Endothelial cell of umbilical vein (primary cell): ENCODE results near the gene CKLF. TPM values are rescaled to one million over a fixed set of nuclear protein-coding genes. Genes with fewer than 3 reads are reported as not detected.
"Not testable (repeated sequence)": the region's sequence is repeated elsewhere in the genome, so short reads cannot be mapped to it uniquely, and the experiment has no call there.

Experiments used
- BruUV-seq: library from RNA; stranded (reverse); fragments of 400-500 nt; replicated peaks from 2 replicates; lab custom pipeline; 2021; lab: Mats Ljungman, UMichigan
- CTCF ChIA-PET: fragments of 300-600, 350-600 bp; sonication (Branson Sonifier 250); formaldehyde crosslinking; loops from one replicate; lab custom pipeline; 2021; ENCODE audit warnings: antibody characterized with exemption, inconsistent platforms; lab: Charles Lee
- POLR2A ChIA-PET: fragments of 300-600, 350-600 bp; sonication (Branson Sonifier 250); formaldehyde crosslinking; loops from one replicate; lab custom pipeline; 2021; ENCODE audit warnings: antibody characterized with exemption, inconsistent platforms; lab: Charles Lee
- DNase-seq: peaks from one replicate; pipeline ENCODE4 v3.0.0-alpha.2; 2011; ENCODE audit warnings: low read depth, low spot score
- FAIRE-seq: peaks from 2 replicates; lab custom pipeline; 2011; peaks lifted over from hg19 to GRCh38; lab: Jason Lieb, UNC
- H2AFZ ChIP-seq: 2 replicates; pipeline ENCODE4 v1.6.0; 2012; ENCODE audit warnings: low read depth, low read length, control low read depth, inconsistent platforms
- H3K27ac ChIP-seq: 2 replicates; pipeline ENCODE4 v1.5.1; 2011; ENCODE audit warnings: low read depth, mild to moderate bottlenecking, control low read depth, low read length, moderate library complexity; ENCODE audit not compliant: insufficient read depth
- H3K27me3 ChIP-seq, 2 experiments: 2 replicates each; pipeline versions ENCODE4 v1.6.0 to v1.6.1; 2011; ENCODE audit warnings: low read length in 2 of 2, mixed read lengths in 1 of 2; ENCODE audit not compliant: control insufficient read depth in 2 of 2, insufficient read depth in 2 of 2
- H3K36me3 ChIP-seq, 2 experiments: 2 replicates in 1 of 2; 3 replicates in 1 of 2; pipeline ENCODE4 v1.5.1; 2011; ENCODE audit warnings: low read length in 2 of 2, mild to moderate bottlenecking in 1 of 2, moderate library complexity in 1 of 2; ENCODE audit not compliant: control insufficient read depth in 2 of 2, insufficient read depth in 2 of 2; ENCODE audit errors: extremely low read depth in 1 of 2
- H3K4me1 ChIP-seq: 3 replicates; pipeline ENCODE4 v1.5.1; 2011; ENCODE audit warnings: mild to moderate bottlenecking, low read length; ENCODE audit not compliant: control insufficient read depth, insufficient read depth; ENCODE audit errors: extremely low read depth
- H3K4me2 ChIP-seq: 2 replicates; pipeline ENCODE4 v1.6.1; 2011; ENCODE audit warnings: low read length, control low read depth, mixed read lengths; ENCODE audit not compliant: insufficient read depth
- H3K4me3 ChIP-seq, 3 experiments: fragments of 200-600 bp in 1 of 3; sonication (generic), shearing (Covaris generic) in 1 of 3; replicated peaks in 1 of 3; 2 replicates each; pipeline ENCODE4 v1.5.1; 2011 to 2016; ENCODE audit warnings: control low read depth in 3 of 3, low read length in 3 of 3, mild to moderate bottlenecking in 2 of 3, inconsistent platforms in 1 of 3, low read depth in 1 of 3, moderate library complexity in 1 of 3; ENCODE audit not compliant: insufficient read depth in 1 of 3
- H3K79me2 ChIP-seq: 2 replicates; pipeline ENCODE4 v1.6.0; 2012; ENCODE audit warnings: low read length, inconsistent platforms; ENCODE audit not compliant: control insufficient read depth, insufficient read depth
- H3K9ac ChIP-seq: replicated peaks from 2 replicates; pipeline ENCODE3; 2011; ENCODE audit warnings: low read length, control low read depth; ENCODE audit not compliant: insufficient read depth; ENCODE audit errors: extremely low read depth
- H3K9me1 ChIP-seq: replicated peaks from 3 replicates; pipeline ENCODE4 v1.6.0; 2011; ENCODE audit warnings: mild to moderate bottlenecking, low read length; ENCODE audit not compliant: control insufficient read depth, insufficient read depth; ENCODE audit errors: extremely low read depth
- H3K9me3 ChIP-seq: replicated peaks from 2 replicates; pipeline ENCODE4 v1.5.1; 2012; ENCODE audit warnings: low read length, inconsistent platforms; ENCODE audit not compliant: control insufficient read depth, insufficient read depth
- H4K20me1 ChIP-seq: replicated peaks from 2 replicates; pipeline ENCODE3; 2011; ENCODE audit warnings: mild to moderate bottlenecking, low read length; ENCODE audit not compliant: control insufficient read depth, insufficient read depth; ENCODE audit errors: extremely low read depth
- CTCF ChIP-seq, 2 donors: IDR thresholded peaks; 1 replicate in 1 of 2; 2 replicates in 1 of 2; pipeline ENCODE4 v1.5.1; 2011; ENCODE audit warnings: low read length in 2 of 2, mild to moderate bottlenecking in 2 of 2, moderate library complexity in 2 of 2, control low read depth in 1 of 2, inconsistent platforms in 1 of 2, low read depth in 1 of 2; ENCODE audit not compliant: insufficient read depth in 1 of 2; ENCODE audit errors: extremely low read depth in 1 of 2
- EZH2 ChIP-seq: IDR thresholded peaks from 2 replicates; pipeline ENCODE4 v1.6.1; 2012; ENCODE audit warnings: borderline replicate concordance, low read depth, mild to moderate bottlenecking, moderate library complexity, low read length, inconsistent platforms; ENCODE audit not compliant: severe bottlenecking
- FOS ChIP-seq: IDR thresholded peaks from 2 replicates; pipeline ENCODE4 v1.6.1; 2011; ENCODE audit warnings: mild to moderate bottlenecking, low read length, moderate library complexity, borderline replicate concordance; ENCODE audit not compliant: insufficient read depth
- GATA2 ChIP-seq: IDR thresholded peaks from 2 replicates; pipeline ENCODE4 v1.7.0; 2011; ENCODE audit warnings: low read depth, mild to moderate bottlenecking, moderate library complexity, mixed read lengths, low read length; ENCODE audit not compliant: insufficient read length, insufficient read depth
- MAX ChIP-seq: IDR thresholded peaks from 2 replicates; pipeline ENCODE4 v1.6.1; 2011; ENCODE audit not compliant: insufficient read depth, insufficient read length
- MYC ChIP-seq: IDR thresholded peaks from one replicate; pipeline ENCODE4 v1.6.1; 2011; ENCODE audit warnings: mild to moderate bottlenecking, low read depth, low read length
- POLR2A ChIP-seq: IDR thresholded peaks from 2 replicates; pipeline ENCODE4 v1.6.1; 2012; ENCODE audit warnings: low read depth, mild to moderate bottlenecking, control low read depth, low read length
- dilution Hi-C: fragments of 300-500 bp; cut with MboI; formaldehyde crosslinking; loops from one replicate; pipeline ENCODE4 v1.15.0; 2019; ENCODE audit warnings: low sequenced_read_pairs; ENCODE audit not compliant: extremely low pct_ligation_motif_present
- intact Hi-C: fragments of 100-400 bp; cut with micrococcal nuclease; formaldehyde crosslinking; loops from one replicate; pipeline ENCODE4 v1.10.0; 2022
- polyA plus RNA-seq, 4 experiments: library from polyadenylated mRNA; depleted of rRNA in 3 of 4; stranded (reverse) in 3 of 4; unstranded in 1 of 4; fragments of >200 nt; gene quantifications; 2 replicates each; pipeline versions ENCODE4 v1.2.1 to v1.2.3, GENCODE V29; 2011 to 2012; ENCODE audit warnings: missing spikeins in 1 of 4
- total RNA-seq: library from RNA; stranded (reverse); gene quantifications from 2 replicates; pipeline ENCODE4 v1.2.3, GENCODE V29; 2021

Gene CKLF
- total and polyA plus RNA-seq, 2 donors (not counting 3 experiments of a cell fraction or from before 2014, with no cell fraction given) = 80.0 to 209 TPM

GRCh38 chr16:66611911-66612310, 59.5 kb downstream of the CKLF start:
- H3K79me2 ChIP-seq = peaks cover 15% of the 10 kb centered on the region
- H2AFZ ChIP-seq, BruUV-seq, H3K27me3 ChIP-seq, H3K4me2 ChIP-seq, H3K9me1 ChIP-seq, dilution Hi-C loops, FAIRE-seq, H3K4me3 ChIP-seq, H3K27ac ChIP-seq, DNase-seq, intact Hi-C loops, H3K9ac ChIP-seq, H4K20me1 ChIP-seq, H3K9me3 ChIP-seq, POLR2A ChIA-PET, H3K4me1 ChIP-seq: not testable (repeated sequence)
- CTCF ChIA-PET = interaction anchor here (6.3 kb wide), 1 partner anchor 256 kb away, joined by 171 read pairs; no protein-coding TSS in a partner anchor
- H3K36me3 ChIP-seq = peaks cover 20 to 38% of the 10 kb centered on the region in 2 experiments

- ChIA-PET POLR2A (no interaction called here), CTCF (interaction anchor here (6.3 kb wide), 1 partner anchor 256 kb away, joined by 171 read pairs; no protein-coding TSS in a partner anchor)
- no peak overlapping the region for H3K27ac ChIP-seq
- H3K4me1 ChIP-seq = peaks cover 4% of the 10 kb centered on the region
- BruUV-seq = no TSS peak
- no peaks in the 10 kb centered on the region for H3K9me3 ChIP-seq
- TF ChIP-seq CTCF (IDR thresholded peaks at IDR 0.05; ENCODE audit: extremely low read depth in 1 of 2, insufficient read depth in 1 of 2, low read depth in 1 of 2, low read length in 2 of 2) (no peak), FOS (no peak), EZH2 (no peak), MYC (no peak), POLR2A (no peak), MAX (no peak), GATA2 (no peak)
- no peak overlapping the region for H3K4me3 ChIP-seq
- DNase-seq (no peak), FAIRE-seq (no peak)
- H4K20me1 ChIP-seq = no peaks in the 10 kb centered on the region
- dilution Hi-C loops = no loop called here
- H3K79me2 ChIP-seq = peaks cover 10% of the 10 kb centered on the region
- no peak overlapping the region for H3K4me2 ChIP-seq
- H2AFZ ChIP-seq = no peak overlapping the region
- intact Hi-C loops = no loop called here
- no peaks in the 10 kb centered on the region for H3K9me1 ChIP-seq
- H3K36me3 ChIP-seq = peaks cover 20 to 38% of the 10 kb centered on the region in 2 experiments
- H3K9ac ChIP-seq = no peak overlapping the region
- no peaks in the 10 kb centered on the region for H3K27me3 ChIP-seq
These were observed 60.0 kb downstream of the CKLF start for GRCh38 chr16:66612422-66612821.
